HEK293T (cell line): Measurements from ENCODE around the gene SEZ6.

ENCODE experiments used
- CTCF ChIA-PET: fragments of 350-600 bp; formaldehyde crosslinking; extraction: SDS; loops from one replicate; lab custom pipeline; 2021; ENCODE audit warnings: antibody characterized with exemption, inconsistent platforms; lab: Yijun Ruan, JAX
- POLR2A ChIA-PET: fragments of 350-600 bp; formaldehyde crosslinking; extraction: SDS; loops from one replicate; lab custom pipeline; 2020; ENCODE audit warnings: antibody characterized with exemption, inconsistent platforms; lab: Yijun Ruan, JAX
- DNase-seq: peaks from one replicate; pipeline ENCODE4 v3.0.0; 2012; ENCODE audit warnings: mixed read lengths; ENCODE audit errors: extremely low spot score
- ARNT ChIP-seq: fragments of 450-650 bp; IDR thresholded peaks from 2 replicates; pipeline ENCODE4 v1.6.1; 2017; ENCODE audit warnings: mild to moderate bottlenecking
- BHLHE40 ChIP-seq: fragments of 450-650 bp; IDR thresholded peaks from 2 replicates; pipeline ENCODE4 v1.6.1; 2016; ENCODE audit warnings: mild to moderate bottlenecking, moderate library complexity, borderline replicate concordance
- CTBP1 ChIP-seq: fragments of 450-650 bp; IDR thresholded peaks from 2 replicates; pipeline ENCODE4 v1.6.1; 2016; ENCODE audit warnings: borderline replicate concordance
- ELF4 ChIP-seq: fragments of 450-650 bp; IDR thresholded peaks from 2 replicates; pipeline ENCODE4 v1.6.1; 2017; ENCODE audit warnings: antibody characterized with exemption
- FOXA1 ChIP-seq: fragments of 450-650 bp; IDR thresholded peaks from 2 replicates; pipeline ENCODE4 v1.6.1; 2016; ENCODE audit warnings: mild to moderate bottlenecking
- FOXK2 ChIP-seq: fragments of 450-650 bp; IDR thresholded peaks from 2 replicates; pipeline ENCODE4 v1.6.1; 2016; ENCODE audit warnings: mild to moderate bottlenecking
- FOXM1 ChIP-seq: fragments of 450-650 bp; IDR thresholded peaks from 2 replicates; pipeline ENCODE4 v1.6.1; 2017; ENCODE audit warnings: mild to moderate bottlenecking, borderline replicate concordance
- HDGF ChIP-seq: fragments of 450-650 bp; IDR thresholded peaks from 2 replicates; pipeline ENCODE4 v1.6.1; 2017; ENCODE audit warnings: antibody characterized with exemption, borderline replicate concordance
- L3MBTL2 ChIP-seq: fragments of 450-650 bp; conservative IDR thresholded peaks from 2 replicates; pipeline ENCODE4 v1.6.1; 2016; ENCODE audit warnings: mild to moderate bottlenecking
- LEF1 ChIP-seq: fragments of 450-650 bp; IDR thresholded peaks from 2 replicates; pipeline ENCODE4 v1.6.1; 2017; ENCODE audit warnings: mild to moderate bottlenecking, borderline replicate concordance
- NFRKB ChIP-seq: fragments of 450-650 bp; IDR thresholded peaks from 2 replicates; pipeline ENCODE4 v1.6.1; 2016; ENCODE audit warnings: mild to moderate bottlenecking, moderate library complexity
- SP1 ChIP-seq: fragments of 450-650 bp; IDR thresholded peaks from 2 replicates; pipeline ENCODE4 v1.6.1; 2017
- SUZ12 ChIP-seq: fragments of 450-650 bp; IDR thresholded peaks from 2 replicates; pipeline ENCODE4 v1.6.1; 2016; ENCODE audit warnings: mild to moderate bottlenecking
- TARDBP ChIP-seq: fragments of 450-650 bp; IDR thresholded peaks from 2 replicates; pipeline ENCODE4 v1.6.1; 2016
- ZNF384 ChIP-seq: fragments of 450-650 bp; IDR thresholded peaks from 2 replicates; pipeline ENCODE4 v1.6.1; 2016
- TF ChIP-seq, protein P1 (sequence below): fragments of 450-650 bp; IDR thresholded peaks from 2 replicates; pipeline ENCODE4 v1.6.1; 2016

SEZ6 gene

DNA sequence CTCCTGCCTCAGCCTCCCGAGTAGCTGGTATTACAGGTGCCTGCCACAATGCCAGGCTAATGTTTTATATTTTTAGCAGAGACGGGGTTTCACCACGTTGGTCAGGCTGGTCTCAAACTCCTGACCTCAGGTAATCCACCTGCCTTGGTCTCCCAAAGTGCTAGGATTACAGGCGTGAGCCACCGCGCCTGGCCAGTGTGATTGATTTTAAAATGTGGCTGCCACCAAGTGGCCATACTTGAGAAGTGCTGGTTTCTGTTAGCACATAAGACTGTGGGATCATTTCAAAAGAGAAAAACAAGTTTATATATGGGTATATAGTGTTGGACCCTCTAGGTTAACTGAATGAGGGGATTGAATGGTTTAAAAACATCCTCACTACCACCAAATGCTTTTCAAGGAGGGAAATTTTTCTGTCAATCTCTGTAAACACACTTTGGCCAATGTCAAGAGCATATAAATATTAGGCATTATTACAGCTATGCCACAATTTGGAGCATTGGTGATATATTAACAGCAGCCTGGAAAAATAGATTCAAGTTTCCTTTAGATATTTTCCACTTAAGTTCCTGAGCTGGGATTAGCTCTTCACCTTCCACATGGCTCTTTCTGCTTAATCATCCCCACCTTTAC, 89.4 kb downstream of the SEZ6 start:
- ChIA-PET CTCF (interaction anchor here (0.7 to 1.4 kb wide), 5 partner anchors 34 to 189 kb away, joined by 3 to 4 read pairs (median 3); no protein-coding TSS in a partner anchor), POLR2A (interaction anchor here (0.6 to 1.5 kb wide), 3 partner anchors 33 to 190 kb away, joined by 4 read pairs; partner anchors contain the start of genes PHF12 and TLCD1)
- no peak for DNase-seq
- no peak for TF ChIP-seq SUZ12
- TF ChIP-seq ELF4 = no peak
- no peak for TF ChIP-seq TARDBP
- TF ChIP-seq CTBP1 = no peak
- TF ChIP-seq, protein P1, sequence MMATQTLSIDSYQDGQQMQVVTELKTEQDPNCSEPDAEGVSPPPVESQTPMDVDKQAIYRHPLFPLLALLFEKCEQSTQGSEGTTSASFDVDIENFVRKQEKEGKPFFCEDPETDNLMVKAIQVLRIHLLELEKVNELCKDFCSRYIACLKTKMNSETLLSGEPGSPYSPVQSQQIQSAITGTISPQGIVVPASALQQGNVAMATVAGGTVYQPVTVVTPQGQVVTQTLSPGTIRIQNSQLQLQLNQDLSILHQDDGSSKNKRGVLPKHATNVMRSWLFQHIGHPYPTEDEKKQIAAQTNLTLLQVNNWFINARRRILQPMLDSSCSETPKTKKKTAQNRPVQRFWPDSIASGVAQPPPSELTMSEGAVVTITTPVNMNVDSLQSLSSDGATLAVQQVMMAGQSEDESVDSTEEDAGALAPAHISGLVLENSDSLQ = no peak
- TF ChIP-seq SP1 = no peak
- no peak for TF ChIP-seq LEF1
- no peak for TF ChIP-seq HDGF
- TF ChIP-seq L3MBTL2 = no peak
- no peak for TF ChIP-seq ARNT
- TF ChIP-seq FOXM1 = no peak
- TF ChIP-seq FOXA1 = no peak
- no peak for TF ChIP-seq NFRKB
- TF ChIP-seq BHLHE40 = no peak
- no peak for TF ChIP-seq ZNF384
- no peak for TF ChIP-seq FOXK2

- TF ChIP-seq HDGF = no peak
- no peak for TF ChIP-seq SP1
- no peak for TF ChIP-seq L3MBTL2
- no peak for TF ChIP-seq FOXA1
- TF ChIP-seq, protein P1 = no peak
- TF ChIP-seq LEF1 = no peak
- no peak for TF ChIP-seq ELF4
- TF ChIP-seq CTBP1 = no peak
- TF ChIP-seq ARNT = no peak
- TF ChIP-seq NFRKB = no peak
- no peak for TF ChIP-seq SUZ12
- TF ChIP-seq FOXK2 = no peak
- no peak for TF ChIP-seq BHLHE40
- no peak for TF ChIP-seq FOXM1
- TF ChIP-seq ZNF384 = no peak
- no peak for TF ChIP-seq TARDBP
- DNase-seq = no peak
- CTCF ChIA-PET = interaction anchor here (0.7 to 2.7 kb wide), 5 partner anchors 39 to 149 kb away, joined by 3 to 8 read pairs (median 3); partner anchors contain the start of gene FAM222B
- POLR2A ChIA-PET = interaction anchor here (0.6 to 1.7 kb wide), 5 partner anchors 15 to 188 kb away, joined by 3 to 6 read pairs (median 4); partner anchors contain the start of genes FLOT2 and PHF12
These were observed 92.9 kb downstream of the SEZ6 start for GRCh38 chr17:28912938-28913333.

DNA sequence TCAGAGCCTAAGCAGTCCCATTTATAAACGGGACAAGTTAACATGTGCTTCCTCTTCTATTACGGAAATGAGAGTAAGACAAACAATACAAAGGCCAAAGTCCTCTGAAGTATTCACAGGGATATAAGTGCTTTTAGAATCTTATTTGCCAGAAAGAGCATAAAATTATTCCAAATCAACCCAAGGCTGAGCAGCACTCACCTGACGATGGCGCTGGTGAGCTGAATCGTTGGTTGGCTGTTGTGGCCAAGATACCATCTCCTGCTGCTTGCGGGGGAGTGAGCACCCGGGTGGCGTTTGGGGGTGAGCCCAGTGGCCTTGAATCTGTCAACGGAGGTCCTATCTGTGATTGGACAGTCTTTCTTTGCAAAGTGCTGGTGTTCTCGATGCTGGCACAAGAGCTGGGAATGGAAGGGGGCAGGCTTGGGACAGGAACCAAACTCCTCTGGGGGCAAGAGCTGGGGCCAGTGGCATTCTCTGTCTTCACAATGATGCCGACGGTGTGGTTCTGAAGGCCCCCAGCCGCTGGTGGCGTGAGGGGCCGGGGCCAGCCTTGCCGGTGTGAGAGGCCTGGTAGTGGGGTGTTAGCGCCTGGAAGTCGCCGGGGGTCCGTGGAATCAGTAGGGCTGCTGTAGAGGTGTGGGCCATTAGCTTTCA, 93.4 kb downstream of the SEZ6 start:
- POLR2A ChIA-PET = interaction anchor here (0.6 to 1.7 kb wide), 6 partner anchors 14 to 193 kb away, joined by 3 to 6 read pairs (median 4); partner anchors contain the start of genes FLOT2 and PHF12
- TF ChIP-seq SUZ12 (no peak), TARDBP (no peak), ELF4 (no peak), LEF1 (no peak), L3MBTL2 (no peak), SP1 (no peak), NFRKB (no peak), ZNF384 (no peak)
- CTCF ChIA-PET = interaction anchor here (0.7 to 2.7 kb wide), 5 partner anchors 40 to 149 kb away, joined by 3 to 8 read pairs (median 3); partner anchors contain the start of gene FAM222B
- DNase-seq = no peak

GRCh38 chr17:28911411-28912045, 94.3 kb downstream of the SEZ6 start:
- TF ChIP-seq FOXA1 (no peak), CTBP1 (no peak), ELF4 (no peak), SUZ12 (no peak), LEF1 (no peak), L3MBTL2 (no peak), SP1 (no peak), ARNT (no peak), HDGF (no peak), NFRKB (no peak), FOXM1 (no peak), ZNF384 (no peak)
- TF ChIP-seq, protein P1 = no peak
- POLR2A ChIA-PET = interaction anchor here (0.7 to 1.5 kb wide), 4 partner anchors 13 to 192 kb away, joined by 3 to 6 read pairs (median 3); partner anchors contain the start of gene PHF12
- DNase-seq = no peak
- CTCF ChIA-PET = interaction anchor here (1.5 to 2.7 kb wide), 2 partner anchors 148 to 184 kb away, joined by 8 read pairs; no protein-coding TSS in a partner anchor

DNA sequence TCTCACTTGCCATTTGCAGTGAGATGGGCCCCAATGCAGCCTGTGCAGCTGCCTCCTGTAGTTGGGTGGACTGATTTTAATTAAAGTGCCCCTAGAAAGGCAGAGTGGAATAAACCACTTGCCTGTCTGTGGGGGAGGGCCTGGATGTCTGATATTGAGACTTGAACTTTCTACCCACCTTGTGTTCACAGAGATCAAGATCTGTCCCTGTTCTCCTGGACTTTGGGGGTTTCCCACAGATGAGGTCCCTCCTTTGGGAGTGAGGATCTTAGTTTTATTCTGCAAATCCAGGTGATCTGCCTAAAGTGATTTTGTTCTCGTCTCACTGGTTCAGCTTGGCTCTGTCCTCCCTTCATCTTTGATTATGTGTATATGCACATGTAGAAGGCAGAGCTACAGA, 95.3 kb downstream of the SEZ6 start:
- POLR2A ChIA-PET = interaction anchor here (0.7 to 1.5 kb wide), 3 partner anchors 12 to 166 kb away, joined by 3 read pairs; partner anchors contain the start of gene PHF12
- TF ChIP-seq ELF4 (no peak), FOXK2 (no peak), FOXM1 (no peak), TARDBP (no peak), SP1 (no peak), FOXA1 (no peak), LEF1 (no peak), ZNF384 (no peak), NFRKB (no peak), SUZ12 (no peak), L3MBTL2 (no peak), HDGF (no peak), ARNT (no peak), CTBP1 (no peak), BHLHE40 (no peak)
- TF ChIP-seq, protein P1 = no peak
- CTCF ChIA-PET = interaction anchor here (1.5 to 2.7 kb wide), 2 partner anchors 147 to 183 kb away, joined by 8 read pairs; no protein-coding TSS in a partner anchor
- DNase-seq = no peak
